GM12872 (cell line): ENCODE results near the gene ALX4.

Experiments
- TF ChIP-seq, protein P1 (sequence below): IDR thresholded peaks from 3 replicates; pipeline ENCODE4 v1.5.1; 2011; ENCODE audit warnings: low read depth, mild to moderate bottlenecking, low read length, moderate library complexity; ENCODE audit not compliant: insufficient read depth

ALX4 gene

DNA sequence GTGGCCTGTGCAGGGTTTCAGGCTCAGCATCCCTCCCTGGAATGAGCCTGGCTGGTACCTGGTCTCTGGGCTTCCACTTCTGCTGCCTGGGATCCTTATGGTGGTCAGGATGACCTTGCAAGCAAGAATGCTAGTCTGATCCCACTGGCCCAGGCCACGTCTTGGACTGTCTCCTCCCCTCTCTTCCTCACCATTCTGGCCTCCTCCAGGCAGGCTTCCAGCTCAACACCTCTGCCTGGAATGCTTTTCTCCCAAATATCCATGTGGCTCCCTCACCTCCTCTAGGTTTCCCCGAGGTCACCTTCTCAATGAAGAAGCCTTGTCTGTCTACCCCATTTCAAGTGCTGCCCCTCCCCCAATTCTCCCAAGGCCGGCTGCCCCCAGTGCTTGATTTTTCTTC, 39.4 kb upstream of the ALX4 start:
- TF ChIP-seq, protein P1, sequence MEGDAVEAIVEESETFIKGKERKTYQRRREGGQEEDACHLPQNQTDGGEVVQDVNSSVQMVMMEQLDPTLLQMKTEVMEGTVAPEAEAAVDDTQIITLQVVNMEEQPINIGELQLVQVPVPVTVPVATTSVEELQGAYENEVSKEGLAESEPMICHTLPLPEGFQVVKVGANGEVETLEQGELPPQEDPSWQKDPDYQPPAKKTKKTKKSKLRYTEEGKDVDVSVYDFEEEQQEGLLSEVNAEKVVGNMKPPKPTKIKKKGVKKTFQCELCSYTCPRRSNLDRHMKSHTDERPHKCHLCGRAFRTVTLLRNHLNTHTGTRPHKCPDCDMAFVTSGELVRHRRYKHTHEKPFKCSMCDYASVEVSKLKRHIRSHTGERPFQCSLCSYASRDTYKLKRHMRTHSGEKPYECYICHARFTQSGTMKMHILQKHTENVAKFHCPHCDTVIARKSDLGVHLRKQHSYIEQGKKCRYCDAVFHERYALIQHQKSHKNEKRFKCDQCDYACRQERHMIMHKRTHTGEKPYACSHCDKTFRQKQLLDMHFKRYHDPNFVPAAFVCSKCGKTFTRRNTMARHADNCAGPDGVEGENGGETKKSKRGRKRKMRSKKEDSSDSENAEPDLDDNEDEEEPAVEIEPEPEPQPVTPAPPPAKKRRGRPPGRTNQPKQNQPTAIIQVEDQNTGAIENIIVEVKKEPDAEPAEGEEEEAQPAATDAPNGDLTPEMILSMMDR, result no peak

DNA sequence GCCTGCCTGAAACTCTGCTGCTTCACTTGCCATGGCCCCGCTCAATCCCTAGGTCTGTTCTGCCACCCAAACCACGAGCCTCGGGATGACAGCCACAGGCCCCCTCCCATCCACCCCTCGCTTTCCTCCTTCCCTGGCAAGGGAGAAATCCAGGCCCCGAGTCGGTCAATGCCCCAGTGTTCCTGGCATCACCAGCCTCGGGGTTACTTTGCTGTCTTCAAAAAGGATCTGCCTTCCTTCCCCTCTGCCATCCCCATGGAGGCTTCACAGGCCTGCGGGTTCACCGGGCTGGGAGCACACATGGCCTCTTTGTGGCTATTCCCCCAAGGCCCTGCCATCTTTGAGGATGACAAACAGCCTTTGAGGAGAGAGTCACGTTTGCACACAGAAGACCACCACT, 38.8 kb upstream of the ALX4 start:
- TF ChIP-seq, protein P1, result no peak

DNA sequence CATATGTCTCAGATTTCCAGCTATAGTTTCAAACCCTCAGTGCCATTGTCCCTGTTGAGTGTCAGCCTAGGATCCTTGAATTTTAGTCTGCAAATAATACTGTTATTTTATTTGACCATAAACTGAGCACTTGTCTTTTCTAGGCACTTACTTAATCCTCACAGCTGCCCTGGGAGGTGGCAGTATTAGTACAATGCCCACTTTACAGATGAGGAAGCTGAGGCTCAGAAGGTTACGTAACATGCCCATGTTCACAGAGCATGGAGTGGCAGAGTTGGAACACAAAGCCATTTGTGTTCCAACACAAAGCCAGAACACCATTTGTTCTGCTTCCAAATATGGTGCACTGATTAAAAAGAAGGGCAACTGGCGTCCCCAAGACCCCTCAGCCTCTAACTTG, 38.2 kb upstream of the ALX4 start:
- TF ChIP-seq, protein P1, result no peak

DNA sequence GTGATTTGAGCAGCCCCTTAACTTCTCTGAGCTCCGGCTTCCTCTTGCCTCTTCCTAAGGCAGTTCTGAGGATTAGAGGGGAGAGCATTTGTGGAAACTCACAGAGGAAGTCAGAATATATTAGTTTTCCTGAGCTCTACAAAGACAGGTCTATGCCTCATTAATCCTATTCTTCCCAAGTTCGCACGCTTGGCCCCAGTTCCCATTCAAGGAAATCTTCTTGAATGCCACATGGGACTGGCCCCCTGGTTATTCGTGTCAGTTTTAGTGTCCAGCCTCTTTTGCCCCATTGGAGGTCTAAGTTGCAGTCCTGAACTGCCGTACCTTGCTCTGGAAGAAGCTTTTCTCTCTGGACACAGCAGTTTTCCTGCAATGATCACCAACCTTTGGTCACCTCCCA, 37.6 kb upstream of the ALX4 start:
- TF ChIP-seq, protein P1, result no peak

DNA sequence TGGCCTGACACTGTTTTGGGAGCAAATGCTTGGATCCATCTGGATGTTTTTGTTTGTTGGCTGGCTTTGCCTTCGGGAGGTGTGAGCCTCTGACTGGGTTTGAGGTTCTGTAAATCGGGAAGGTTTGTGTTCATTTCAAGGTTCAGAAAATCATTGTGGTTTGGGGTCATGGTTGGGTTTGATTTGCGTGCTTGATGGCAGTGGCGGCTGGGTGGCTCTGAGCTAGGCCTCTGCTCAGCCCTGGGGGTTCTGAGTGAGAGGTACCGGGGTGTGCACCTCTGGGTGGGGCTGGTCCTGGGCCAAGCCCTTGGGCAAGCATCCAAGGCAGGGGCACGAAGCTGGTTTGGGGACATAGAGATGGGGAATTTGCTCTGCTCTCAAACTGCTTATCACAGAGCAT, 37.0 kb upstream of the ALX4 start:
- TF ChIP-seq, protein P1, result no peak

DNA sequence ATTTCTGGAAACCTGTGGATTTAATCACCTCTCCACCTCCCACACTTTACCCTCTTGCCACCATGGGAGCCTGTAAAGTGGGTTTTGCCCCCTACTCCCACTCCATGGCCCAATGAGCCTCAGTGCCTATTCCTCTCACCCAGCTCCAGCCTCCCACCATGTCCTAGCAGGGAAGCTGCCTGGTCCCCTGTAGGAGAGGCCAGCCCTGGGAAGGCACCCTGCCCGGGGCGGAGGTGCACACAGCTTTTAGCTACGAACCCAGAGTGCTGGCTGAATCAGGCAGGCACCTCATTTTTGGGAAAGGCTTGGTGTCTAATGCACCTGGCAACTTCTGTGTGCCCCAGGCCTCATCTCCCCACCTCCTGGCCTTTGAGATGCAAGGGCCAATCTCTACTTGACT, 35.8 kb upstream of the ALX4 start:
- TF ChIP-seq, protein P1, result no peak

DNA sequence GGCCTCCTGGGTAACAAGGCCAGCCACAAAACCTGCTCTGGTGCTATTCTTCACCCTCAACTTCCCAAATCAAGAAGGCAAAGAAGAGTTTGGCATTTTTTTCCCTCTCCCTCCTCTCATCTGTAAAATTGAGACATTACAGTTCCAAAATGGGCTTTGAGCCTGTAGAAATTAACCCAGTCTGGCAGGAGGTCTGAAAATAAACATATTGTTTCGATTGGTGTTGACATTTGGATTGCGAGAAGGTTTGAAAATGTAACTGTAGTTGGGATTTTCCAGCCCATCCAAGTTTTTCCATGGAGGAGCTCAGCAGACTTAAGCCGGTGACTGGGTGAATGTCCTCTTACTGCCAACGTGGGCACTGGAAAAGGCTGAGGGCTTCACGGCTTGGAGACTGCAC, 35.0 kb upstream of the ALX4 start:
- TF ChIP-seq, protein P1, result no peak

DNA sequence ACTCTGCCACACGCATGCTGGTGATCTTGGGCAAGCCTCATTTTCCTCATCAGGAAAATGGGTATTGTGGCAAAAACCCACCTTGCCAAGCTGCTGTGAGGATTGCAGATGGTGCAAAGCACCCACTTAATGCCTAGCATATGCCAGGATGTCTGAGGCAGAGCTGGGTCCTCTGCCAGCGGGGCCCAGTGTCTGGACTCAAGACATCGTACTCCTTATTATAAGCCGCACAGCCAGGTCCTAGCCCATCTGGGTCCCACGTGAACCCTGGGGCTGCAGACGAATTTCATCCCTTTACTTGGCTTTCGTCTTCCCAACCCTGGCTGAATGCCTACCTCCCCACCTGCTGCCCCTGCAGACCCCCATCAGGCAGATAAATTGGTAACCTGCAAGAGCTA, 34.5 kb upstream of the ALX4 start:
- TF ChIP-seq, protein P1, result no peak
